ENCODE results near the gene MUSK.
"Not testable (repeated sequence)": the region's sequence is repeated elsewhere in the genome, so short reads cannot be mapped to it uniquely, and the experiment has no call there.

MUSK gene

GRCh38 chr9:110810262-110810976 is 141.8 kb downstream of the MUSK start:
- no peak for DNase-seq (ENCODE audit: low read depth)

- DNase-seq (ENCODE audit: low read depth) = no peak
These were observed 144.3 kb downstream of the MUSK start for GRCh38 chr9:110812886-110813285.

DNA sequence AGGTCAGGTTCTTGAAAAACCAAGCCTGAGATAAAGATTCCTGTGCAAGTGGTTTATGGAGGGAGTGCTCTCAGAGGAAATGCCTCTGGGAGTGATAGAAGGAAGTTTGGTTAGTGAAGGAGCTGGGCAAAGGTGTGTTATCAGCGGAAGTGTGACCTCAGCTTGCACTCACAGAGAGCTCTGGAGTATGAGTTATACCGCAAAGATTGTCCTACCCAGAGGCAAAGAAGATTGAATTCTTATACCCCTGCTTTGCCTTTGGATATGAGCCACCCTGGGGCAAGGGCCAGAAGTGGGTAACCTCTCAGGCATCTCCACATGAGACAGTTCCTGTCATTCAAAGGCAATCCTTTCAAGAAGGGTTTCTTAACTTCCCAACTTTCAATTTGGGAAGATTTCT is 145.6 kb downstream of the MUSK start:
- DNase-seq (ENCODE audit: low read depth) = no peak

DNA sequence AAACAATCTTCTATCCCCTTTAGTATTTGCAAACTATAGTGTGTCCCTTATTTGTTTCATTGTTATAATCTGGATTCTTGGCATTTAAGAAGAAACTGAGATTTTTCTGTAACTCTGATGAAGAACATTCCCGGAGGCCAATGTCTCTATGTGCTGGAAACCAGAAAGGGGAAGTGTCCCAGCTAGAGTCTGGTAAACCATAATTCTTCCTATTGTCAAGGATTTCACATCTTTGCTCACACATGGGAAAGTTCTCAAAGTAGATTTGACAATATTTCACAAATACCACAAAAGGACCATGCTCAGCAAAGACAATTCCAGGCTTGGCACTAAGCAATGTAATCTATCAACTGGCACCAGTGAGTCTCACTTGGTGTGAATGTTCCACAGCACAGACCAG is 146.8 kb downstream of the MUSK start:
- no peak for DNase-seq (ENCODE audit: low read depth)

DNA sequence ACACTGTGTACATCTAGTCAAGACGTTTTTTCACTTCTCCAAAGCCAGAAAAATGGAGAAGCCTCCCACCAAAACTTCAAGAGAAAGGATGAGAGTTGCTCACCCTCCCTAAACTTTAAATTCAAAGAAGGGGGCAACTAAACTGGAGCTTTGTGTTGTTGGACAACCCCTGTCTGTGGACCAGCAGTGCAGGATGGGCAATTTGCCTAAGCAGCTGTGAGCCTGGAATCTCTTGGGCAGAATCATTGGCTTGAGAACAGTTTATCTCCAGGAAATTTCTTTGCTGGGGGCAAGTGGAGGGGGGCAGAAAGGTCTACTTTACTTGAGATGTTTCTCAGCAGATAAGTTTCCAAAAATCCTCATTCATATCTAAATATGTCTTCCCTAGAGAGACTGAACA is 151.8 kb downstream of the MUSK start:
- no peak for DNase-seq (ENCODE audit: low read depth)

GRCh38 chr9:110821064-110821463 is 152.5 kb downstream of the MUSK start:
- no peak for DNase-seq (ENCODE audit: low read depth)

- DNase-seq (ENCODE audit: low read depth) = not testable (repeated sequence)
These were observed 156.5 kb downstream of the MUSK start for GRCh38 chr9:110825129-110825528.

GRCh38 chr9:110825950-110826349 is 157.4 kb downstream of the MUSK start:
- DNase-seq (ENCODE audit: low read depth) = no peak

GRCh38 chr9:110826400-110826799 is 157.8 kb downstream of the MUSK start:
- not testable (repeated sequence) for DNase-seq (ENCODE audit: low read depth)

- no peak for DNase-seq (ENCODE audit: low read depth)
These were observed 159.7 kb downstream of the MUSK start for GRCh38 chr9:110828264-110828663.

DNA sequence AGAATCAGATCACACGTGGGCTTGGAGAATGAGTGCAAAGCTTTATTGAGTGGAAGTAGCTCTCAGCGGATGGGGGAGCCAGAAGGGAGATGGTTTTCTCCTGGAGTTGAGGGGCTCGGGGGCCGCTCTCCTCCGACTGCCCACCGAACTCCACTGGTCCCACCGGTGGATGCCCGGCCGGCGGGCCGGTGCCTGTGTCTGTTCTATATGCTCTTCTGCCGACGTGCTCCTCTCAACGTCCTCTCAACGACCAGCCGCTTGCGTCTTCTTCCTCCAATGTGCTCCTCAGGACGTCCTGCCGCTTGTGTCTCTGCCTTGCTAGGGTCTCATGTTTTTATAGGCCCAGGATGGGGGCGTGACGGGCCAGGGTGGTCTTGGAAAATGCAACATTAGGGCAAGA is 161.9 kb downstream of the MUSK start:
- no peak for DNase-seq (ENCODE audit: low read depth)

GRCh38 chr9:110832926-110833325 is 164.3 kb downstream of the MUSK start:
- DNase-seq (ENCODE audit: low read depth) = no peak

DNA sequence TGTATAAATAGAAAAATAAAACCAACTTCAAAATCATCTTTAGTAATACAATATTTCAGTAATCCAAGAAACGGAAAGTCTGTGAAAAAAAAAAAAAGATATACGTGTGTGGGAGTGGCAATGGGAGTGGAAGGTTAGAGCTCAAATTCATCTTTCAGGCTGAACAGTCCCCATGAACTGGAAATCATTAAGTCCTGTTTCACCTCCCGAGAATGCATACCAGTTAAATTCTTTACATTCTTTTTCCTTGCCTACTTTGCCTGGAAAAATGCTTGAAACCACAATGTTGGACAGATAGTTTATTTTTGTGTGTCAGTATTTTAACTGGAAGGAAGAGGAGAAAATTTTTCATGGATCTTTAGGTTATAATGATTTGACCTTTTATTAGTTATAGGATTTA is 166.8 kb downstream of the MUSK start:
- DNase-seq (ENCODE audit: low read depth) = no peak

- DNase-seq (ENCODE audit: low read depth) = no peak
These were observed 167.3 kb downstream of the MUSK start for GRCh38 chr9:110835859-110836271.

- no peak for DNase-seq (ENCODE audit: low read depth)
These were observed 168.9 kb downstream of the MUSK start for GRCh38 chr9:110837401-110838005.

GRCh38 chr9:110842169-110842568 is 173.6 kb downstream of the MUSK start:
- no peak for DNase-seq (ENCODE audit: low read depth)

GRCh38 chr9:110842986-110843385 is 174.4 kb downstream of the MUSK start:
- DNase-seq (ENCODE audit: low read depth) = no peak

DNA sequence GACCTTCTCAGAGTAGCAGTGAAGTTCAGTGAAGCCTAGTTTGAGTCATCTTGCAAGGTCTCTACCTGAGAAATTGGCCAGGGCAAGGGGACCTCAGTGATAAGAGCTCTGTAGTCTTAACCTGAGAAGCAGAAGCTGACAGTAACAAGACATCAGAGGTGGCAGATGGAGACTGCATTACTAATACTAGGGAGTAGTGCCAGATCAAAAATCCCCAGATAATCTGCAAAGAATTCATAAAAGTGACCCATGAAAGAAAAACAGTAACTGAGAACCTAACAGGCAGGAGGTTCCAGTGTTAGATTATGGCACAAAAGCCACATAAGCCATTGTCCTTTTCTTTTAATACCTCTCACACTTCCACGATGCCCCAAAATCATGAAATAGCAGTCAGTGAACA is 175.5 kb downstream of the MUSK start:
- DNase-seq (ENCODE audit: low read depth) = no peak

- no peak for DNase-seq (ENCODE audit: low read depth)
These were observed 177.6 kb downstream of the MUSK start for GRCh38 chr9:110846215-110846614.

GRCh38 chr9:110847671-110848070 is 179.1 kb downstream of the MUSK start:
- no peak for DNase-seq (ENCODE audit: low read depth)

GRCh38 chr9:110850401-110851135 is 182.0 kb downstream of the MUSK start:
- DNase-seq (ENCODE audit: low read depth) = no peak

Data from stimulated activated CD4-positive, alpha-beta T cell treated with anti-CD3 and anti-CD28 coated beads, Interleukin-2, amount 100 ng/mL, for 4 hours (primary cell).